Breast epithelium (tissue), 4 donors: ENCODE measurements around the gene PHACTR3. TPM values are rescaled to one million over a fixed set of nuclear protein-coding genes. Genes with fewer than 3 reads are reported as not detected.

ENCODE experiments used
- DNase-seq, 2 donors: peaks; one replicate each; pipeline ENCODE4 v3.0.0-alpha.2; 2019; ENCODE audit warnings: low spot score in 2 of 2
- H3K27ac ChIP-seq, 2 donors: fragments of 200-600 bp; sonication (generic) in 1 of 2; one replicate each; pipeline ENCODE4 v1.5.1; 2016 to 2019; ENCODE audit warnings: mild to moderate bottlenecking in 1 of 2
- H3K27me3 ChIP-seq, 2 donors: fragments of 200-600 bp; sonication (generic) in 1 of 2; one replicate each; pipeline versions ENCODE4 v1.5.1 to v1.6.0; 2017 to 2019; ENCODE audit warnings: control low read depth in 1 of 2, mild to moderate bottlenecking in 1 of 2
- H3K36me3 ChIP-seq: fragments of 200-600 bp; one replicate; pipeline ENCODE4 v1.5.1; 2019
- H3K4me1 ChIP-seq, 2 donors: fragments of 200-600 bp; sonication (generic); one replicate each; pipeline ENCODE4 v1.5.1; 2016 to 2019; ENCODE audit warnings: control low read depth in 1 of 2
- H3K4me3 ChIP-seq, 3 donors: fragments of 200-600 bp; sonication (generic); 1 replicate in 2 of 3; 2 replicates in 1 of 3; pipeline ENCODE4 v1.5.1; 2016 to 2019; ENCODE audit warnings: mild to moderate bottlenecking in 3 of 3, moderate library complexity in 2 of 3
- H3K9me3 ChIP-seq, 2 donors: fragments of 200-600 bp; sonication (generic) in 1 of 2; one replicate each; pipeline ENCODE4 v1.5.1; 2016 to 2019; ENCODE audit warnings: control low read depth in 1 of 2
- CTCF ChIP-seq, 3 donors: fragments of 450-650 bp; IDR thresholded peaks; one replicate each; pipeline ENCODE4 v1.5.1; 2016 to 2017; ENCODE audit warnings: antibody characterized with exemption in 3 of 3, mild to moderate bottlenecking in 3 of 3, moderate library complexity in 3 of 3
- POLR2A ChIP-seq: fragments of 450-650 bp; IDR thresholded peaks from one replicate; pipeline ENCODE4 v1.6.1; 2016; ENCODE audit warnings: antibody characterized with exemption, mild to moderate bottlenecking, moderate library complexity
- POLR2AphosphoS5 ChIP-seq, 3 donors: sonication (generic); formaldehyde crosslinking; IDR thresholded peaks; one replicate each; pipeline ENCODE4 v1.6.1; 2017; ENCODE audit warnings: antibody characterized with exemption in 3 of 3
- intact Hi-C: fragments of 100-400 bp; cut with DNase I; formaldehyde crosslinking; loops from one replicate; pipeline ENCODE4 v1.15.1; 2023; ENCODE audit warnings: low total_unique reads
- total RNA-seq, 3 donors: library from RNA; depleted of rRNA; stranded (reverse); fragments of >200 nt; gene quantifications; one replicate each; pipeline ENCODE4 v1.1.0, GENCODE V29; 2016

Gene PHACTR3
- total RNA-seq, 3 donors from 2014 or later: 0.16 to 0.33 (median 0.29) TPM

- no peak overlapping the region for H3K27ac ChIP-seq
- DNase-seq: no peak
- intact Hi-C loops: no loop called here
- TF ChIP-seq POLR2A: no peak
- no peak for TF ChIP-seq POLR2AphosphoS5 (IDR thresholded peaks at IDR 0.05)
- no peak for TF ChIP-seq CTCF (IDR thresholded peaks at IDR 0.05)
- H3K4me1 ChIP-seq: no peaks in the 10 kb centered on the region
- H3K9me3 ChIP-seq: peaks cover 5 to 6% of the 10 kb centered on the region in 2 donors
- no peaks in the 10 kb centered on the region for H3K27me3 ChIP-seq
- no peak overlapping the region for H3K4me3 ChIP-seq
- H3K36me3 ChIP-seq: no peaks in the 10 kb centered on the region
Observed at GRCh38 chr20:59857966-59858365, 253.6 kb downstream of the PHACTR3 start.

GRCh38 chr20:59858425-59858824 is 254.1 kb downstream of the PHACTR3 start:
- H3K9me3 ChIP-seq: peaks cover 5 to 6% of the 10 kb centered on the region in 2 donors
- no peaks in the 10 kb centered on the region for H3K36me3 ChIP-seq
- H3K4me3 ChIP-seq: no peak overlapping the region
- H3K27ac ChIP-seq: no peak overlapping the region
- TF ChIP-seq POLR2AphosphoS5 (IDR thresholded peaks at IDR 0.05) (no peak), POLR2A (no peak), CTCF (IDR thresholded peaks at IDR 0.05) (no peak)
- intact Hi-C loops: no loop called here
- H3K4me1 ChIP-seq: no peaks in the 10 kb centered on the region
- no peaks in the 10 kb centered on the region for H3K27me3 ChIP-seq
- DNase-seq: no peak

- intact Hi-C loops: no loop called here
- no peak for TF ChIP-seq CTCF (IDR thresholded peaks at IDR 0.05)
- no peak overlapping the region for H3K4me3 ChIP-seq
- H3K4me1 ChIP-seq: no peaks in the 10 kb centered on the region
- H3K27me3 ChIP-seq: no peaks in the 10 kb centered on the region
- peaks cover 6% of the 10 kb centered on the region for H3K36me3 ChIP-seq
- peaks cover 5 to 6% of the 10 kb centered on the region in 2 donors for H3K9me3 ChIP-seq
- no peak overlapping the region for H3K27ac ChIP-seq
- DNase-seq: no peak
Observed at GRCh38 chr20:59861401-59861800, 257.1 kb downstream of the PHACTR3 start.

GRCh38 chr20:59863058-59863457 is 258.7 kb downstream of the PHACTR3 start:
- Histone ChIP-seq H3K9me3 (no peaks in the 10 kb centered on the region), H3K27ac (no peak overlapping the region), H3K27me3 (no peaks in the 10 kb centered on the region), H3K4me3 (no peak overlapping the region), H3K36me3 (peaks cover 6% of the 10 kb centered on the region), H3K4me1 (no peaks in the 10 kb centered on the region)
- TF ChIP-seq POLR2A (no peak), CTCF (IDR thresholded peaks at IDR 0.05) (no peak), POLR2AphosphoS5 (IDR thresholded peaks at IDR 0.05) (no peak)
- intact Hi-C loops: no loop called here
- no peak for DNase-seq

- Histone ChIP-seq H3K27me3 (no peaks in the 10 kb centered on the region), H3K36me3 (peaks cover 6% of the 10 kb centered on the region), H3K27ac (no peak overlapping the region), H3K4me1 (no peaks in the 10 kb centered on the region), H3K4me3 (no peak overlapping the region), H3K9me3 (no peaks in the 10 kb centered on the region)
- intact Hi-C loops: no loop called here
- no peak for TF ChIP-seq POLR2A
- TF ChIP-seq POLR2AphosphoS5 (IDR thresholded peaks at IDR 0.05): no peak
- TF ChIP-seq CTCF (IDR thresholded peaks at IDR 0.05): no peak
- no peak for DNase-seq
Observed at GRCh38 chr20:59864726-59865125, 260.4 kb downstream of the PHACTR3 start.
